GM18951 (cell line): ENCODE results near the gene ZNF384.
"Not testable (repeated sequence)": the region's sequence is repeated elsewhere in the genome, so short reads cannot be mapped to it uniquely, and the experiment has no call there.

Source experiments
- POLR2A ChIP-seq: IDR thresholded peaks from 4 replicates; pipeline ENCODE4 v1.6.1; 2011; ENCODE audit warnings: mild to moderate bottlenecking; ENCODE audit not compliant: insufficient read length, insufficient read depth; ENCODE audit errors: extremely low read depth
- in situ Hi-C: fragments of 300-500 bp; cut with MboI; formaldehyde crosslinking; loops from one replicate; pipeline ENCODE4 v1.12.0; 2022; ENCODE audit warnings: low sequenced_read_pairs, mixed read lengths, inconsistent platforms; ENCODE audit not compliant: unreplicated experiment

ZNF384 gene

DNA sequence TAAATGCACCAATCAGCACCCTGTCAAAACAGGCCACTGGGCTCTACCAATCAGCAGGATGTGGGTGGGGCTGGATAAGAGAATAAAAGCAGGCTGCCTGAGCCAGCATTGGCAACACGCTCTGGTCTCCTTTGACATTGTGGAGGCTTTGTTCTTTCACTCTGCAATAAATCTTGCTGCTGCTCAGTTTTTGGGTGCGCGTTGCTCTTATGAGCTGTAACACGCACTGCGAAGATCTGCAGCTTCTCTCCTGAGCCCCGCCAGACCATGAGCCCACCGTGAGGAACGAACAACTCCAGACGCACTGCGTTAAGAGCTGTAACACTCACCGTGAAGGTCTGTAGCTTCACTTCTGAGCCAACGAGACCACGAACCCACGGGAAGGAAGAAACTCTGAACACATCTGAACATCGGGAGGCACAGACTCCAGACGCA lies 19.8 kb upstream of the ZNF384 start:
- no peak for TF ChIP-seq POLR2A
- in situ Hi-C loops: no loop called here

DNA sequence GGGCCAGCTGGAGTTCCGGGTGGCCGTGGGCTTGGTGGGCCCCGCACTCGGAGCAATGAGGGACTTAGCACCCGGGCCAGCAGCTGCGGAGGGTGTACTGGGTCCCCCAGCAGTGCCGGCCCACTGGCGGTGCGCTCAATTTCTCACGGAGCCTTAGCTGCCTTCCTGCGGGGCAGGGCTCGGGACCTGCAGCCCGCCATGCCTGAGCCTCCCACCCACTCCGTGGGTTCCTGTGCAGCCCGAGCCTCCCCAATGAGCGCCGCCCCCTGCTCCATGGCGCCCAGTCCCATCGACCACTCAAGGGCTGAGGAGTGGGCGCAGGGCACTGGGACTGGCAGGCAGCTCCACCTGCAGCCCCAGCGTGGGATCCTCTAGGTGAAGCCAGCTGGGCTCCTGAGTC lies 19.2 kb upstream of the ZNF384 start:
- in situ Hi-C loops: not testable (repeated sequence)

DNA sequence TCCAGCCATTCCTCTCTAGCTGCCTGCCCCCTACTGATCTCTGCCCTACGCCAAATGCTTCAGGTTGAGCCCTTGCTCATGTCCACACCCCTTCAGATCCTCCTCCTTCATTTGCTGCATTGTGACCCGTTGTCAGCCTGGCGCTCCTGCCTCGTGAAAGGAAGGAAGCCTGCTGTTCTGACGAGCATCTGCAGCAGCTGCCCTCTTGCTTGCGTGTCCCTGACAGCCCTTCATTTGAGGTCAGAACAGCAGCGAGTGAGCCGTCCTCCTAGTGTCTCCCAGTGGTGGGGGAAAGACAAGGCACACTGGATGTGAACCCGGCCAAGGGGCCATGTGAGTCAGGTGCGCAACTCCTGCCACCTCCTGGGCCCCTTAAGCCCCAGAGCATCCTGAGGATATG lies 14.5 kb upstream of the ZNF384 start:
- in situ Hi-C loops: no loop called here

DNA sequence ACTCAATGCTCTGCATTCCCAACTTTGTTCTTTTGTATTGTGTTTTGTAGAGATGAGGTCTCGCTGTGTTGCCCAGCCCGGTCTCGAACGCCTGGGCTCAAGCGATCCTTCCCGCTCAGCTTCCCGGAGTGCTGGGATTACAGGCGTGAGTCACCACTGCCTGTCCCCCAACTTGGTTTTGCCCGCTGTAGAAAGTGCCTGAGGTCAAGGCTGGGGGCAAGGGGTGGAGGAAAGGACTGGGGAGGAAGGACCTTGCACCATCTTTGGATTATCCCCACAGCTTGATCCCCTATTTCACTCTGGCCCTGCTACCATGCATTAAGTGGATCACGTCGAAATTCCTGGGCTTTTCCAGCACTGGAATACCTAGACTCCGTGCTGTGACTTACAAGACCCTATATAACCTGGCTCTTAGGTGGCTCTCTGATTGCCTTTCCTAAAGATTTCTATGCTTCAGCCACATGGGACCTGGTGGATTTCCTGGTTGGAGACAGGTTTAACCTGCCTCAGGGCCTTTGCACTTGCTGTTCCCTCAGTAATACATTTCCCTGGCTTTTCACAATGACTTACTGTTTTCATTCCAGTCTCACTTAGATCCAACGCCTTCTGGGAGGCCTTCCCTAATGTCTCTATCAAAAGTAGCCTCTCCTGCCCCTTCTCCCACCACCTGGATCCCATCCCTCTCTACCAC lies 12.0 kb upstream of the ZNF384 start:
- TF ChIP-seq POLR2A: no peak
- in situ Hi-C loops: no loop called here

More for the DNA sequence above, 14.5 kb upstream of the ZNF384 start:
- TF ChIP-seq POLR2A: no peak

DNA sequence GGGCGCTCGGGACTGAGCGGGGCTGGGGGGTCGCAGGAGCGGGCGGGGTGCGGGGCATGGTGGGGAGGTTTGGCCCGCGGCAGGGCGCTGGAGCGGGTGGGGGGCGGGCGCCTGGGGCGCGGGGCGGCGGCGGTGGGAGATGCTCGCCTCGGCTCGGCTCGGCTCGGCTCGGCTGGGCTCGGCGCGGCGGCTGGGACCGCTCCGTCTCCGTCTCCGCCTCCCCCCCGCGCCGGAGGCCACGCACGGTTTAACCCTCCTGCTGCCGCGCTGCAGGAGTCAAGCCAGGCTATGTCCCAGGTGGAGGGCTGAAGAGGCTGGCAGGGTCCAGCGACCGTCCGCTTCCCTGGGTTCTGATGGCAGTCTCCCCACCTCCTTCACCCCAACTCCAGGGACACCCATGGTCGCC lies 11.5 kb upstream of the ZNF384 start, which contains the start of gene PIANP:
Gene PIANP (minus strand): TSS at position 170 of the 406 bp plus-strand sequence. CDS start 2,754 bp downstream, outside the sequence.
- in situ Hi-C loops: no loop called here
- TF ChIP-seq POLR2A: no peak

DNA sequence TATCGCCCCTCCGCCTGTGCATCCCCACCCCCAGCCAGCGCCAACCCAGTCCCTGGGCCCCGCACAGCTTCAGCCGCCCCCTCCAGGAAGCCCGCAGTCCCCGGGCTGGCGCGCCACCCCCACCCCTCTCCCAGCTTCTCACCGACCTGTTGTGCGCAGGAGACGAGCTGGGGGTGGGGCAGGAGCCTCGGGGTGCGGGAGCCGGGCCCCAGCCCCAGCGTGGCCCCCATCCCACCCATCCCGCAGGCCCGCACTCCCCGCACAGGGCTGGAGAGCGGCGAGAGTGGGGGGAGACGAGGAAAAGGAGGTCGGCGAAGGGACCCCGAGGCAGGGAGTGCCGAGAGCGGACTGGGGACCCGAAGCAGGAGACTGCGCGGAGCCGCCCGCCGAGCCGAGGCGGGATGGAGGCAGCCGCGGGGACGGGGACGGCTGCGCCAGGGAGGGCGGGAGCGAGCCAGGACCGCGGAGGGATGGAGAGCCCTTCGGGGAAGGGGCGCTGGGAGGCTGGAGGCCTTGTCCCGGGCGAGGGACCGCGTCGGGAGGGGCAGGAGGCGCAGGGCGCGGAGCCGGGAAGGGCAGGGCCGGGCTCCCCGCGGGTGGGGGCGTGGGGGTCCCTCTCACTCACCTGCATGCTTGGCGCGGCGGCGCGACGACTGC lies 10.9 kb upstream of the ZNF384 start:
- in situ Hi-C loops: no loop called here

DNA sequence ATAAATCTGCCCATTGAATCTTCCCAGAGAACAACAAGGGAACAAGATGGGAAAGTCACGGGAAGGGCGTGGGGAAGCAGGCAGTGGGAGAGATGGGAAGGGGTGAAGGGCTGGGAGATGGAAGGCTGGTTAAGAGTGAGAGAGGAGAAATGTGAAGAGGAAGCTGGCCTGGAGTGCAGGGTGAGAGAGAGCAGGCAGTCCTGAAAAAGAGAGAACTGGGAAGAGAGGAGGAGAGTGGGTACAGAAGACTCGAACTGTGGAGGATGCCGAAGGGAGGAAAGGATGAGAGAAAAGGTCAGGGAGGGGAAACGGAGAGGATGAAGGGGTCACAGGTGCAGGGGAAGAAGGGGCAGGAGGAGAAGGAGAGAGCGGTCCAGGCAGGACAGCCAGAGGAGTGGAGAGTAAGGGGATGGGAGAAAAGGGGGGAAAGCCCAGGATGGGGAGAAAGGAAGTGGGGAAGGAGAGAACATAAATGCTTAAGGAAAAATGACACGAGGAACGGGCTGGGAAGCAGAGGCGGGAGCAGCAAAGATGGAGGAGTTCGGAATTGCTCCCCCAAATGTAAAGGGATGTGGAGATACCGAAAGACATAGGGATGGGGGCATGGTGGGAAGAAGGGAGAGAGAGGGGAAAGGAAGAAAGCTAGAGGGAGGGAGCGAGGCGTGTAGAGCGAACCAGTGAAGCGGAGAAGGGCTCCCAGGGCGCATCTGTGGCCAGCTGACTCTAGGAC lies 10.2 kb upstream of the ZNF384 start:
- in situ Hi-C loops: no loop called here

More for the DNA sequence above, 10.9 kb upstream of the ZNF384 start:
- no peak for TF ChIP-seq POLR2A

DNA sequence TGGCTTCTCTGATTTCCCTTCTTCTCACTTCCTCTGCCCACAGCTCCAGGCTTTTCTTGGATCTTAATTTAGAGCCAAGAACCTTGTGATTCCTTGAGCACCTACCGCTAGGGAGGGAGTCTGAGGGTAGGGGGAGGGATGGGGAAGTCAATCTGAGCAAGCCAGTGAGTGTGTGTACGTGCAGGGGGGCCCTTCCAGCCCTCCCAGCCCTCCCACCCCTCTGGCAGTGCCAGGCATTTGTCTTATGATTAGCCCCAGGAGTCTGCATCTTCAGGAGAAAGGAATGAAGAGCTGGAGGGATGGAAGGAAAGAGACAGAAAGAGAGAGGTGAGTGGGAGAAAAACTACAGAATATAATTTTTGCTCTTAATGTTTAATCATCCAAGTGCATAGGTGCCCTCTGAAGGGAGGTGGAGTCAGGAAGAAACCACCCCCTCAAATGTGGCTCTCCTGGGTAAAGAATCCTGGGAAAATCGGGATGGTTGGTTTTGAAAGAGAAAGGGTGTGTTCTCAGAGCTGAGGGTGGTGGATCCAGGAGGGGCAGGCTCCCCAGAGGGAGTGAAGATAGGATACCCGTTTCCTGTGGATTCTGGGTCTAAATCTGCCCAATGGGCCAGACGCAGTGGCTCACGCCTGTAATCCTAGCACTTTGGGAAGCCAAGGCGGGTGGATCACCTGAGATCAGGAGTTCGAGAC lies 9.3 kb upstream of the ZNF384 start:
- in situ Hi-C loops: no loop called here
- no peak for TF ChIP-seq POLR2A

More for the DNA sequence above, 10.2 kb upstream of the ZNF384 start:
- TF ChIP-seq POLR2A: no peak

DNA sequence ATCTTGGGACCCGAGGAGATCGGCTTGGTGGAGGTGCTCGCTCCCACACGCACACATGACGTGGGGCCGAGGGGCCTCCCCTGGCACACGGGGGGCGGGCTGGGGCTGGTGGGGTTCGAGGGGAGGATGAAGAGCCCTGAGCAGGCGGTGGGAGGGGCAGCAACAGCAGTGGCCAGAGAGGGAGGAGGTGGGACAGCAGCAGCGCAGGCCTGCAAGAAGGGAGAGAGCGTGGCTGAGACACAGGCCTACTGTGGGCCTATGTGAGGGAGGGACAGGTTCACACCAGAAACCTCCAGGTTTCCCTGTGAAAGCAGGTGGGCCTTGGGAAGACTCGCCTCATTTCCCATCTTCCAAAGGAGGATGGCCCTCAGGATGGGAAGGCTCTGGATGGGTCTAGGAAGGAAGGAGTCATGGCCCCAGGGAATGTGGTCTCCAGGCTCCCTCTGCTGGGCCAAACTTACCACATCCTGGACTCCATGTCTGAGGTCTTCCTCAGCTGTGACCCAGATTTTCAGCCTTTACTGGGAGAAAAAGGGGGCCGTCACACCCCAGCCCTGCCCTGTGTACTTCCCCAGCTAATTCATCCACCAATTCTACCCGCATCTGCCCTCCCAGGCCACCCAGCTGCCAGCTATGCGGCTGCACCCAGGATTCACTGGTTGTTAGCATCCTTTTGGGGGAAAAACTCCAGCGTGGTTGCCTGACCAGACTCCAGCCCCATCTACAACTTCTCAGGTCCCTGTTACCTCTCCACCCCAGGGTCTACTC lies 8.6 kb upstream of the ZNF384 start:
- no peak for TF ChIP-seq POLR2A

DNA sequence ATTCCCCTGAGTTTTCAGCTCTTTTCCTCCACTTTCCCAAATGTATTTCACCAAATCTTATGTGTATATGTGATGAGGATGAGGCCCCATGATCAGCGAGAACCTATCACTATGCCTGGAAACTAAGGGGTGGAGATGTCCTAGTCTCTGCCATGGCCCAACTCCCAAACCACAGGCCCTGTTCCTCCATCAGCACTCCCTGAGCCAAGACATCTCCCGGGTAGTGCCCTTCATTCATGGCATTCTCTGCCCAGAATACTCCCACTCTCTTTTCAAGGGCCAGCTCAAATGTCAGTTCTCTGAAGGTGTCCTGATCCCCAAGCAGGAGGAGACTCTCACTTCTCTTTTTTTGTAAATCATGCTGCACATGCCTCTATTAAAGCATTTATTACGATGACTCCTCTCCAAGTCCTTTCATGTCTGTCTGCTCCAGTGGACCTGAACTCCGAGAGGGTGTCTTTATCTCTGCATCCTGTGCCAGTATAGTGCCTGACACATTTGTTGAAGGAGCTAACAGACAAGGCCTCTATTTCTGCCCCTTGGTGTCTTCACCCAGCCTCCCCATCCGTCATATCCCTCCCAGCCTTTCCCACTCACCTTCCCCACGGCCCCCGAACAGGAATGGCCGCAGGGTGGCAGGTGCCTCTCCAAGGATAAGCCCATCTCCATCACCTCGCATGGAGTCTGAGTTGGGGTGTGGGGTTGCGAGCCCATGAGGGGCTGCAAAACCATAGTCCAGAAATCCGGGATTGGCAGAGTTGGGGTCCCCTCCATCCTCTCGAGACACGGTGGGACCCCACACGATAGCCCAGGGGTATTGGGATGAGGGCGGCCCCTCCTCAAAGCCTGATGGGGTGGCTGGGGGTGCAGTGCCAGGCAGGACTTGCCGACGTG lies 7.8 kb upstream of the ZNF384 start:
- in situ Hi-C loops: no loop called here

More for the DNA sequence above, 8.6 kb upstream of the ZNF384 start:
- in situ Hi-C loops: no loop called here

DNA sequence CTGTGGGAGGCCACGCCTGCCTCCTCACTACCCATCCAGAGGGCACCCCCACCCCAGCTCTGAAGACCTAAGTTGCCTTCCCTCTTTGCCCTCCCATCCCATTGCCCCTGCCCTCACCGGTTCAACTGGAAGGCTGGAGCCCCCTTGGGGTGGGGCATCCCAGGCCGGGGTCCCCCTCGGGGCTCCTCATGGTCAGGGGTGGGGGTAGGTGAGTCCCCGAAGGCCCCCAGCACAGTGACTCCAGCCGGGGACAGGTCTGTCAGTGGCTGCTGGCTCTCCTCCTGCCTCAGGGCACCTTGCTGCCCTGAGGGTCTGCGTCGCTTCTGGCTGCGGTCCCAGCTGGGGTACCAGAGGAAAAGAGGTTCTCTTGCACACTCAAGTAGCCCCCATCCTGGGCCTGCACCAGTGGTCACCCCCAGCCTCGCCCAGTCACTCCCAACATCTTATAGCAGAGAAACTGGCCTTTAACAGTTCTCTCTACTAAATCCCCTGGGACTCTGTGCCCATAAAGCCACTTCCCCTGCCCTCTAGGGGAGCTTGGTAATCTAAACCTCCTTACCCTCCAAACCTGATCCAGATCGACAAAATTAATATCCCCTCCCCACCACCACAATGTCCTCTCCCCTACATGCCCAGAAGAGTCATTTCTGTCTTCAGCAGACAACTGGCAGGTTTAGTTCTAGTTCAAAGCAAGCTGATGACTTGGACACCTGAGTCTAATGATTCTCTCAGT lies 6.3 kb upstream of the ZNF384 start:
- no peak for TF ChIP-seq POLR2A
- in situ Hi-C loops: no loop called here

More for the DNA sequence above, 7.8 kb upstream of the ZNF384 start:
- no peak for TF ChIP-seq POLR2A
